ENCODE data around the gene MNAT1.
"Not testable (repeated sequence)": the region's sequence is repeated elsewhere in the genome, so short reads cannot be mapped to it uniquely, and the experiment has no call there.

The MNAT1 gene

GRCh38 chr14:60803871-60804270 is 69.3 kb downstream of the MNAT1 start:
- no peak for DNase-seq

GRCh38 chr14:60805841-60806430 is 71.4 kb downstream of the MNAT1 start:
- DNase-seq = no peak

- no peak for DNase-seq
Measured at GRCh38 chr14:60807247-60807646, 72.7 kb downstream of the MNAT1 start.

- no peak for DNase-seq
Measured at GRCh38 chr14:60807971-60808370, 73.4 kb downstream of the MNAT1 start.

- no peak for DNase-seq
Measured at GRCh38 chr14:60812987-60813386, 78.4 kb downstream of the MNAT1 start.

GRCh38 chr14:60815371-60815770 is 80.8 kb downstream of the MNAT1 start:
- DNase-seq = no peak

- no peak for DNase-seq
Measured at GRCh38 chr14:60817113-60817512, 82.6 kb downstream of the MNAT1 start.

- DNase-seq = no peak
Measured at GRCh38 chr14:60819575-60819974, 85.0 kb downstream of the MNAT1 start.

- no peak for DNase-seq
Measured at GRCh38 chr14:60838601-60839000, 104.0 kb downstream of the MNAT1 start.

GRCh38 chr14:60839057-60839456 is 104.5 kb downstream of the MNAT1 start:
- DNase-seq = no peak

- DNase-seq = no peak
Measured at GRCh38 chr14:60839657-60840056, 105.1 kb downstream of the MNAT1 start.

- no peak for DNase-seq
Measured at GRCh38 chr14:60840313-60840712, 105.8 kb downstream of the MNAT1 start.

- no peak for DNase-seq
Measured at GRCh38 chr14:60845523-60845922, 111.0 kb downstream of the MNAT1 start.

GRCh38 chr14:60848066-60848465 is 113.5 kb downstream of the MNAT1 start:
- DNase-seq = no peak

- not testable (repeated sequence) for DNase-seq
Measured at GRCh38 chr14:60851692-60852091, 117.1 kb downstream of the MNAT1 start.

- DNase-seq = no peak
Measured at GRCh38 chr14:60856111-60856510, 121.5 kb downstream of the MNAT1 start.

- no peak for DNase-seq
Measured at GRCh38 chr14:60859525-60859924, 125.0 kb downstream of the MNAT1 start.

GRCh38 chr14:60861545-60862140 is 127.1 kb downstream of the MNAT1 start:
- no peak for DNase-seq

GRCh38 chr14:60862283-60862682 is 127.7 kb downstream of the MNAT1 start:
- DNase-seq = no peak

GRCh38 chr14:60863249-60863648 is 128.7 kb downstream of the MNAT1 start:
- no peak for DNase-seq

- no peak for DNase-seq
Measured at GRCh38 chr14:60865378-60866127, 131.0 kb downstream of the MNAT1 start.

GRCh38 chr14:60867503-60868172 is 133.1 kb downstream of the MNAT1 start:
- no peak for DNase-seq
